A673 (cell line): Measurements from ENCODE around the gene RPL4.

Source experiments
- CTCF ChIP-seq: fragments of 300-800, 200-600 bp; sonication (generic); conservative IDR thresholded peaks from 2 replicates; pipeline ENCODE4 v1.5.1; 2017; ENCODE audit warnings: low read depth, mild to moderate bottlenecking, antibody characterized with exemption, low read length, moderate library complexity, mixed read lengths
- EZH2 ChIP-seq: fragments of 200-600 bp; sonication (generic); IDR thresholded peaks from 2 replicates; pipeline ENCODE4 v1.6.1; 2017; ENCODE audit warnings: borderline replicate concordance, low read depth, mild to moderate bottlenecking, mixed read lengths, antibody characterized with exemption, low read length; ENCODE audit not compliant: poor library complexity, severe bottlenecking

- TF ChIP-seq CTCF (no peak), EZH2 (no peak)
Observed at GRCh38 chr15:66476535-66476934, 28.1 kb downstream of the RPL4 start.
